ENCODE measurements around the gene UNC5C. TPM values are rescaled to one million over a fixed set of nuclear protein-coding genes. Genes with fewer than 3 reads are reported as not detected.

Gene UNC5C
- total and polyA plus RNA-seq, 4 donors: 0.27 to 1.2 (median 0.78) TPM

DNA sequence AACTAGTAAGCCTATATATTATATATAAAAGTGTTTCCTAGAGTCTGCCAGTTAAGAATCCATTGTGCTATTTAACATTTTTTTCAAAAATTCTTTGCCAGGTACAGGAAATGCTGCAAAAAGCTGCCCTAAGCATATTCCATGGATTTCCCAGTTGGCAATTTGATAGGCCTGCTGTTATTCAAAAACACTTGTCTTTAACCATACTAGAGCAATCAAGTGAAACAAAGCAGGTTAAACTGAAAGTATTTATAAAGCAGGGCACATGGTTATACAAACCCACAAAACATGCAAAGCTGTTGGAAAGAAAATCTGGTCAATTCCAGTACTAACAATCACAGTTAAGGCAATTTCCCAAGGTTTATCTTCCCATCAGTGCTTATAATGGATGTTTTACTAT, 159.9 kb downstream of the UNC5C start:
- Histone ChIP-seq H3K4me1 (ENCODE audit: control insufficient read depth in 4 of 4, insufficient read depth in 4 of 4, low read length in 3 of 4) (no peaks in the 10 kb centered on the region), H3K36me3 (ENCODE audit: control insufficient read depth in 4 of 4, insufficient read depth in 3 of 4, low read depth in 1 of 4, low read length in 3 of 4) (no peaks in the 10 kb centered on the region), H3K27me3 (ENCODE audit: control insufficient read depth in 4 of 4, insufficient read depth in 4 of 4, low read length in 3 of 4) (no peaks in the 10 kb centered on the region), H3K27ac (ENCODE audit: low read depth in 1 of 2, low read length in 2 of 2) (no peak overlapping the region), H3K9ac (ENCODE audit: low read depth in 1 of 2, low read length in 2 of 2) (no peak overlapping the region), H3K4me3 (ENCODE audit: low read depth in 1 of 3, low read length in 3 of 3) (no peak overlapping the region), H3K9me3 (ENCODE audit: control insufficient read depth in 4 of 4, low read length in 3 of 4) (no peaks in the 10 kb centered on the region)
- no peak for TF ChIP-seq ZBTB33 (IDR thresholded peaks at IDR 0.05)
- TF ChIP-seq JUND (IDR thresholded peaks at IDR 0.05): no peak
- DNase-seq (ENCODE audit: low spot score): no peak

- no peaks in the 10 kb centered on the region for H3K4me1 ChIP-seq (ENCODE audit: control insufficient read depth in 4 of 4, insufficient read depth in 4 of 4, low read length in 3 of 4)
- WGBS: 90% methylated on average over 1 of the region's 1 CpG
- no peaks in the 10 kb centered on the region for H3K36me3 ChIP-seq (ENCODE audit: control insufficient read depth in 4 of 4, insufficient read depth in 3 of 4, low read depth in 1 of 4, low read length in 3 of 4)
- no peak overlapping the region for H3K27ac ChIP-seq (ENCODE audit: low read depth in 1 of 2, low read length in 2 of 2)
- no peaks in the 10 kb centered on the region for H3K9me3 ChIP-seq (ENCODE audit: control insufficient read depth in 4 of 4, low read length in 3 of 4)
- DNase-seq (ENCODE audit: low spot score): no peak
- TF ChIP-seq JUND (IDR thresholded peaks at IDR 0.05): no peak
- TF ChIP-seq NR2F2 (IDR thresholded peaks at IDR 0.05): no peak
- H3K4me3 ChIP-seq (ENCODE audit: low read depth in 1 of 3, low read length in 3 of 3): no peak overlapping the region
- H3K27me3 ChIP-seq (ENCODE audit: control insufficient read depth in 4 of 4, insufficient read depth in 4 of 4, low read length in 3 of 4): no peaks in the 10 kb centered on the region
- no peak overlapping the region for H3K9ac ChIP-seq (ENCODE audit: low read depth in 1 of 2, low read length in 2 of 2)
Observed at GRCh38 chr4:95387719-95388118, 161.1 kb downstream of the UNC5C start.

DNA sequence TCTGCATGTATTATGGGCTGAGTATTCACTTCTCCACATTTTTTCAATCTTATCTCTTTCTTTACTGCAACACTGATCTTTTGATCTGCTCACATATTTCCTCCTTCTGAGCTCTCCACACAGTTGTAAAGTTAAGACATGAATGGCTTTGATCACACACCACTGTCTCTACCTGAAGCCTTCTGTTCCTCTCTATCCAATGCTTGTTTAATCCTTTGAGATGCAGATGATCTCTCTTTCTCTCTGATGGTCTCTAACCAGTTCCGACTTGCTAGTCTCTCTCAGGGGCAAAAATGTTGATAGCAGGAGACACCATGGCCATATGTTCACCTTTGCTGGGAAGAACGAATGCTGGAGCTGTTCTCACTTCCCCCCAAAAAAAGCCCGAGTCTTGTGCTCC, 162.4 kb downstream of the UNC5C start:
- no peaks in the 10 kb centered on the region for H3K9me3 ChIP-seq (ENCODE audit: control insufficient read depth in 4 of 4, low read length in 3 of 4)
- H3K36me3 ChIP-seq (ENCODE audit: control insufficient read depth in 4 of 4, insufficient read depth in 3 of 4, low read depth in 1 of 4, low read length in 3 of 4): no peaks in the 10 kb centered on the region
- H3K27ac ChIP-seq (ENCODE audit: low read depth in 1 of 2, low read length in 2 of 2): no peak overlapping the region
- TF ChIP-seq ZBTB33 (IDR thresholded peaks at IDR 0.05) (no peak), ATF3 (IDR thresholded peaks at IDR 0.05) (no peak), EGR1 (IDR thresholded peaks at IDR 0.05; ENCODE audit: low read depth in 2 of 2) (no peak), NR2F2 (IDR thresholded peaks at IDR 0.05) (no peak), TAF1 (conservative IDR thresholded peaks at IDR 0.05) (no peak), SP1 (IDR thresholded peaks at IDR 0.05) (no peak), YY1 (IDR thresholded peaks at IDR 0.05) (no peak), RAD21 (IDR thresholded peaks at IDR 0.05) (no peak), HNF4A (conservative IDR thresholded peaks at IDR 0.05) (no peak), HNF4G (IDR thresholded peaks at IDR 0.05) (no peak), FOXA2 (IDR thresholded peaks at IDR 0.05) (no peak), JUND (IDR thresholded peaks at IDR 0.05) (no peak), MAX (IDR thresholded peaks at IDR 0.05) (no peak), FOXA1 (IDR thresholded peaks at IDR 0.05) (no peak), RXRA (IDR thresholded peaks at IDR 0.05) (no peak)
- DNase-seq (ENCODE audit: low spot score): no peak
- H3K27me3 ChIP-seq (ENCODE audit: control insufficient read depth in 4 of 4, insufficient read depth in 4 of 4, low read length in 3 of 4): no peaks in the 10 kb centered on the region
- 52% methylated on average over 3 of the region's 3 CpGs for WGBS
- no peaks in the 10 kb centered on the region for H3K4me1 ChIP-seq (ENCODE audit: control insufficient read depth in 4 of 4, insufficient read depth in 4 of 4, low read length in 3 of 4)
- H3K9ac ChIP-seq (ENCODE audit: low read depth in 1 of 2, low read length in 2 of 2): no peak overlapping the region
- H3K4me3 ChIP-seq (ENCODE audit: low read depth in 1 of 3, low read length in 3 of 3): no peak overlapping the region
